GM12872 (cell line): Measurements from ENCODE around the gene SLC22A5.
A peak's percentile ranks its signal among the peaks of the same experiment; 100 is the strongest.

ENCODE experiments used
- CTCF ChIP-seq: IDR thresholded peaks from 3 replicates; pipeline ENCODE4 v1.5.1; 2011; ENCODE audit warnings: low read depth, mild to moderate bottlenecking, low read length, moderate library complexity; ENCODE audit not compliant: insufficient read depth

SLC22A5 gene

GRCh38 chr5:132397224-132397623, 27.7 kb downstream of the SLC22A5 start:
- no peak for TF ChIP-seq CTCF

GRCh38 chr5:132405646-132406045, 36.1 kb downstream of the SLC22A5 start:
- TF ChIP-seq CTCF, result no peak

GRCh38 chr5:132406144-132406783, 36.8 kb downstream of the SLC22A5 start:
- no peak for TF ChIP-seq CTCF

GRCh38 chr5:132407970-132408369, 38.5 kb downstream of the SLC22A5 start:
- TF ChIP-seq CTCF, result no peak

GRCh38 chr5:132408456-132408855, 38.9 kb downstream of the SLC22A5 start:
- TF ChIP-seq CTCF, result no peak

- TF ChIP-seq CTCF, result no peak
Measured at GRCh38 chr5:132408965-132409364, 39.5 kb downstream of the SLC22A5 start.

GRCh38 chr5:132410451-132411303, 41.2 kb downstream of the SLC22A5 start:
- peak; percentile 64 for TF ChIP-seq CTCF
